HG02588 (cell line): Measurements from ENCODE around the gene NKPD1.
"Not testable (repeated sequence)": the region's sequence is repeated elsewhere in the genome, so short reads cannot be mapped to it uniquely, and the experiment has no call there.

Experiments
- ATAC-seq: cut with Tn5 transposase; IDR thresholded peaks from one replicate; pipeline ENCODE4 v1.9.1; 2021; ENCODE audit warnings: mild to moderate bottlenecking, moderate library complexity; ENCODE audit not compliant: unreplicated experiment

NKPD1 gene

DNA sequence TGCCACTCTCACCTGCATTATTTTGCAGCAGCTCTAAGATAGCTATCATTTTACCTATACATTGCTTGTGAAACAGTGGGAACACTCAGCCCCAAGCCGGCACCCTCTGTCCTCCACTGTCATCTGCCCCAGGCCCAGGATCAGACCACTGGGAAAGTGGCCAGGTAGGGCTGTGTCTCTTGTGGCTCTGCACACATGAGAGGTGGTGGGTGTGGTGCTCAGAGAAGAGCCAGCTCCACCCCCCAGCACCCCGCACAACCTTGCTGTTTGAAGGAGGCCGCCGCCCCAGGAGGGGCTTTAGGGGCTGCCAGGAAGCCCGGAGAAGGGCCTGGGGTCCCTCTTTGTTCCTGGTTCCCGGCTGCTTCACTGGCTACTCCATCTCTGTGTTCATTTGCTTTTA lies 41.2 kb downstream of the NKPD1 start:
- no peak for ATAC-seq

- not testable (repeated sequence) for ATAC-seq
Observed at GRCh38 chr19:45118591-45119355, 42.0 kb downstream of the NKPD1 start.

GRCh38 chr19:45118106-45118505 lies 42.7 kb downstream of the NKPD1 start:
- ATAC-seq = no peak

GRCh38 chr19:45117671-45118070 lies 43.1 kb downstream of the NKPD1 start:
- ATAC-seq = no peak

GRCh38 chr19:45117167-45117594 lies 43.6 kb downstream of the NKPD1 start:
- ATAC-seq = no peak

GRCh38 chr19:45115809-45116615 lies 44.8 kb downstream of the NKPD1 start:
- ATAC-seq = no peak

GRCh38 chr19:45114116-45114515 lies 46.7 kb downstream of the NKPD1 start:
- ATAC-seq = no peak

- ATAC-seq = no peak
Observed at GRCh38 chr19:45113628-45114027, 47.2 kb downstream of the NKPD1 start.

DNA sequence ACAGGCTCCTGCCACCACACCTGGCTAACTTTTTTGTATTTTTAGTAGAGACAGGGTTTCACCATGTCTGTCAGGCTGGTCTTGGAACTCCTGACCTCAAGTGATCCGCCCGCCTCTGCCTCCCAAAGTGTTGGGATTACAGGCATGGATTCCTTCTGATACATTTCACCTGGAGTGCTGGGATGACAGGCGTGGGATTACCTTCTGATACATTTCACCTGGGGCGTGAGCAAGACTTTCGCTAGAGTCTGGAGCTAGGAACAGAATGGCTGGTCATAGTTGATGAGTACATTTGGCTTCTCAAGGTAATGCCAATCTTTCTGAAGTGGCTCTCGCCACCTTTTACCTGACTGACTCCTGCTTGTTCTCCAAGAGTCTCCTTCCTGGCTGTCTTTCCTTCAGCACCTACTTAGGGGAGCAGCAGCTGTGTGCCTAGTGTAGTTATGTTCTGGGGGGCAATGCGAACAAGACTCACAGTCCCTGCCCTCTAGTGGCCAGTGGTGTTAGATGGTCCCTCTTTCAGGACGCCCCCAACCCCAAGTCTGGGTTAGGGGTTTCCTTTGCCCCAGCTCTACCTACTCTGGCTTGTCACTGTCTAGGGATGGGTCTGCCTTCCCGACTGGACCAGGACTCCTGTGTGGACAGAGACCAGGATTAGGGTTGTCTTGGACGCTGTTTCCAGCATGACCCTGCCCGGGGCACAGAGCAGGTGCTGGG lies 48.5 kb downstream of the NKPD1 start:
- no peak for ATAC-seq
